ENCODE results near the gene CRY1.

Gene CRY1

GRCh38 chr12:106980944-106981343 lies 112.4 kb downstream of the CRY1 start:
- TF ChIP-seq, protein P1, sequence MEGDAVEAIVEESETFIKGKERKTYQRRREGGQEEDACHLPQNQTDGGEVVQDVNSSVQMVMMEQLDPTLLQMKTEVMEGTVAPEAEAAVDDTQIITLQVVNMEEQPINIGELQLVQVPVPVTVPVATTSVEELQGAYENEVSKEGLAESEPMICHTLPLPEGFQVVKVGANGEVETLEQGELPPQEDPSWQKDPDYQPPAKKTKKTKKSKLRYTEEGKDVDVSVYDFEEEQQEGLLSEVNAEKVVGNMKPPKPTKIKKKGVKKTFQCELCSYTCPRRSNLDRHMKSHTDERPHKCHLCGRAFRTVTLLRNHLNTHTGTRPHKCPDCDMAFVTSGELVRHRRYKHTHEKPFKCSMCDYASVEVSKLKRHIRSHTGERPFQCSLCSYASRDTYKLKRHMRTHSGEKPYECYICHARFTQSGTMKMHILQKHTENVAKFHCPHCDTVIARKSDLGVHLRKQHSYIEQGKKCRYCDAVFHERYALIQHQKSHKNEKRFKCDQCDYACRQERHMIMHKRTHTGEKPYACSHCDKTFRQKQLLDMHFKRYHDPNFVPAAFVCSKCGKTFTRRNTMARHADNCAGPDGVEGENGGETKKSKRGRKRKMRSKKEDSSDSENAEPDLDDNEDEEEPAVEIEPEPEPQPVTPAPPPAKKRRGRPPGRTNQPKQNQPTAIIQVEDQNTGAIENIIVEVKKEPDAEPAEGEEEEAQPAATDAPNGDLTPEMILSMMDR (IDR thresholded peaks at IDR 0.05; ENCODE audit: low read depth, low read length, missing control alignments) = no peak
- H3K4me3 ChIP-seq (ENCODE audit: low read depth, low read length) = no peak overlapping the region
- DNase-seq (ENCODE audit: low read depth) = no peak

DNA sequence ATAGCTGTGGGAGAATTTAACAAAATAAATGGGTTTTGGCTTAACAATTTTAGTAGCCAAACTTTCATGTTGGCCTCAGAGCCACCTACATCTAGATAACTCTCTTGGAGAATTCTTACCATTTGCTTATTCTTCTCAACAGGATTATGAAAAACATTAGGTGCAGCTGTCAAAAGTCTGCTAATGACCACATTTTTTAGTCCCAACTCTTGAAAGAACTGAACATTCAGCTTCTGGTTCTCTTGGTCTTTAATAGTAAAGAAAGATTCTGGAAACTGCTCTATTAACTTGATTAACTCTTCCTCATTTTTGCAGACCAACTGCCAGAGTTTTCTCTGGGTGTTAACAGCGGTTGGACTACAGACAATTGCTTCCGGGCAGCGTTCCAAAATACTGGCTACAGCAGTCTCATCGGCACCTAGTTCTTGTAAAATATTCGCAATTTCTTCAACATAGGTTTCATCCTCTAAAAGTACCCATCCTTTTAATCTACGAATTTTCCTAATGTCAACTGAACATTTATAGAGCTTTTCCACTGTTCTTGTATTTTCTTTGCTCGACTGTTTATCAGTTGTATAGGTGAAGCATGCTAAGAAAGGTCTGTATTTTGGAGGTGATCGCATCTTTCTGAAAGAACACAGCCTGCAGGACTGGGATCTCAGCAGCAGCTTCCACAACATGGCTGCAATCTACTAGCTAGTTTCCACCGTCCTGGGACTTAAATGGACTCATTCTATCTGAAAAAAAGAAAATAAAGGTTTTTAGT lies 115.1 kb downstream of the CRY1 start:
- TF ChIP-seq, protein P1 (IDR thresholded peaks at IDR 0.05; ENCODE audit: low read depth, low read length, missing control alignments) = no peak
- no peak for DNase-seq (ENCODE audit: low read depth)
- H3K4me3 ChIP-seq (ENCODE audit: low read depth, low read length) = no peak overlapping the region

DNA sequence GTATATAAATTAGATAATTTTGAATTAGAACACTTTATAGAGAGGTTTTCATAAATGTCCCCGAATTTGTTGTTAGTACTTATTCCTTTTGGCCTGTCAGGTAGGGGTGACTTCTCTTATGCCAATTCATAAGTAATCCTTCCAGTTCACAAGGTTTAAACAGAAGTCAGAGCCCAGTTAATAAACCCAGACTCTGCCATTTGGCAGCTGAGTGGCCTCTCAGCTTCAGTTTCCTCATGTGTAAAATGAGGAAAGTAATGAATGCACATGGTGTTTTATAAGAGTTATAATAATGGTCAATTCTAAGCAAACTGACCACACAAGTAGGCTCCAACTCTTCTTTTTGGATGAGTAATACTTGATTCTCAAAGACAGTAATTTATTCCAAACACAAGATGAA lies 116.7 kb downstream of the CRY1 start:
- TF ChIP-seq, protein P1 (IDR thresholded peaks at IDR 0.05; ENCODE audit: low read depth, low read length, missing control alignments) = no peak
- DNase-seq (ENCODE audit: low read depth) = no peak
- no peak overlapping the region for H3K4me3 ChIP-seq (ENCODE audit: low read depth, low read length)

GRCh38 chr12:106975993-106976658 lies 117.2 kb downstream of the CRY1 start:
- DNase-seq (ENCODE audit: low read depth) = no peak
- TF ChIP-seq, protein P1 (IDR thresholded peaks at IDR 0.05; ENCODE audit: low read depth, low read length, missing control alignments) = no peak
- no peak overlapping the region for H3K4me3 ChIP-seq (ENCODE audit: low read depth, low read length)

GRCh38 chr12:106975098-106975497 lies 118.3 kb downstream of the CRY1 start:
- no peak for DNase-seq (ENCODE audit: low read depth)
- TF ChIP-seq, protein P1 (IDR thresholded peaks at IDR 0.05; ENCODE audit: low read depth, low read length, missing control alignments) = no peak
- H3K4me3 ChIP-seq (ENCODE audit: low read depth, low read length) = no peak overlapping the region

DNA sequence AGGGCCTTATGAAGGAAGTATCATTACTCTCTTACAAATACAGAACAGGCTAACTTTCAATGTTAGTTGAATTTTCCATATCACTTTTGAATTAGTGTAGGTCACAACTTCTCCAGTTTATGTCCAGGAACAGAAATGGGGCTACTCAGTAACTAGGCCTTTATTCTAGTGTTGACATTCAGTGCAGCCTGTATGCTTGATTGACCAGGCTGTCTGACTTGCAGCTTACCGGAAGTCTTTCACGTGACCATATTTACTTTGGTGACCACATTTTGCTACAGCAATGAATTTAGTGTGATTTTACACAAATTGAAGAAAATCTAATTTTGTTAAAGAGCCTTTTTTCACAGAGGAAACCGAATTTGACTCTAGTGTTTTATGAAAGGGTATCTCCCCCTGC lies 118.8 kb downstream of the CRY1 start:
- H3K4me3 ChIP-seq (ENCODE audit: low read depth, low read length) = no peak overlapping the region
- TF ChIP-seq, protein P1 (IDR thresholded peaks at IDR 0.05; ENCODE audit: low read depth, low read length, missing control alignments) = no peak
- DNase-seq (ENCODE audit: low read depth) = no peak

Measured in GM12864 (cell line).